ENCODE data around the gene NR2F1.

NR2F1 gene

GRCh38 chr5:93577854-93578812, 4.9 kb upstream of the NR2F1 start:
- DNase-seq (ENCODE audit: low spot score), result no peak

DNA sequence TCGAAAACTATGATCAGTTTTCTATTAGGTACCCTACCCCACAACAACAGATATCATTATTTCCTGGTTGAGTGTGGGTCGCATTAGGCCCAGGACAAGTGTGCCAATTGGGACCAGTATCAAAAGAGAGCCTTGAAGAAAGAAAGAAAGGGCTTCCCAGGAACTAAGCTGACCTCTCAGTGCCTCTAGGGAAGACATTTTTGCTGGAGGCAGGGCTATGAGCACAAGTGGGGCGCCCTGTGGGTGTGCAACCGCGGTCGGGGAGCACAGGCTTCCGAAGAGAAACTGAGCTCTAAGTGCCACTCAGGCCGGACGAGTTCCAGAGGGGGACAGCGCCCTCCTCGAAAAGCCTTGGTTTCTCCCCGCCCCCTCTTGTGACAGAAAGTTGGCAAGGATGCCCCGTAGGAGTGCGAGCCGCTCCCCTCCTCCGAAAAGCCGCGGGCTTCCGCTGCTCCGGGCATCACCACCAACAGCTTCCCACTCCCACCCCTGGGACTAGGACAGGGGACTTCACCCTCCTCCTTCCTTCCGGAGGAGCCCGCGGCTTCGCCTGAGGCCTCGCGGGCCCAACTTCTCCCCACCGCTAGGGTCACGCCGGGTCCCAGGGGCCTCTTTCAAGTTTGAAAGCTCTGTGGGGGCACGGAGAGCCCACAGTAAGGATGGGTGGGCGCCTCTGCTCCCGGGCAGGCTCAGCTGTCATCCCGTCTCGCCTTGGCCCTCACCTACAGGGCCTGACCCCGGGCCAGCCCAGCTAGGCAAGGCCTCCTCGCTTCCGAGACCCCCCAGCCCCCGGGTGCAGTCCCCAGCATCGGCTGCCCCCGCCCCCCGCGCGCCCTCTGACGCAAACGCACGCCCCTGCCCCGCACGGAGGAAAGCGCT, 4.0 kb upstream of the NR2F1 start:
- DNase-seq (ENCODE audit: low spot score), result no peak

DNA sequence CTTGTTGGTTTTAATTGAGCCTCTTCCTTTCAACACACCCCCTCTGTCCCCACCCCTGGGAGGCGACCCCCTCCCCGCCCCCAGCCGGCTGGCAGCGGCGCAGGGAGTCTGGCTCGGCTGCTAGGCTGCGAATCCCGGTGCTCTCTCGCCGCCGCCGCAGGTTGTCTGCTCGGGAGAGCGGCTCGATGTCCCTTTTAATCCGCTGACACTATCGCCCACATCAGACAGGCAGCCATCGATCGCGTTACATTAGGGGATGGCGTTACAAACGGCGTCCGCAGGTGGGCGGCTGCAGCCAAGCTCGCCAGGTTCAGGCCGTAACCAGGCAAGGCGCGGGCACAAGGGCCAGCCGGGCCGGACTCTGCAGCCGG, 3.3 kb upstream of the NR2F1 start:
- peak; percentile 56 for DNase-seq (ENCODE audit: low spot score)

- DNase-seq (ENCODE audit: low spot score), result peak; percentile 50
Measured at GRCh38 chr5:93580063-93580926, 2.7 kb upstream of the NR2F1 start.

DNA sequence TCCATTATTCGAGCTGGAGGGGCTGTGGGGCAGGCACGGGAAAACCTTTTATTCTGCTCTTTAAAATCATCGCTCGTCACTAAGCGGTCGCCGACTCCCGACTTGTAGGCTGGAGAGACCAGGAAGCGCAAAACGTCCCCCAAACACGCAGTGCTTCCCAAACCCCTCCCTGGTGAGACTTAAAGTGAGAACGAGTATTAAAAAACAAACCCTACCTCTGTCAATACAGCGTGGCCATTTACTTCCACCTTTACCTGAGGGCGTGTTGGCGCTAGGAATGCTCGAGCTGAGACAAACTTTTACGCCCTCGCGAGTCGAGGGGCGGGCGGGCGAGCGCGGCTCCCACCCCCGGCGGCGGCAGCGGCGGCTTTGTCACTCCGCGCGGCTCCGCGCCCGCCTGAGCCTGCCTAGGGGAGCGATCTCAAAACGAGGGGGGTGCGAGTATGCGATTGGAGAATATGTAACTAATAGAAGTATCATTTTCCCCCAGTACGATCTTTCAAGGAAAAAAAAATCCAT, 2.0 kb upstream of the NR2F1 start, which contains the start of gene NR2F1-AS1:
NR2F1-AS1 (minus strand) TSS at position 293 of the 519 bp plus-strand sequence.
- peak; percentile 55 for DNase-seq (ENCODE audit: low spot score)

DNA sequence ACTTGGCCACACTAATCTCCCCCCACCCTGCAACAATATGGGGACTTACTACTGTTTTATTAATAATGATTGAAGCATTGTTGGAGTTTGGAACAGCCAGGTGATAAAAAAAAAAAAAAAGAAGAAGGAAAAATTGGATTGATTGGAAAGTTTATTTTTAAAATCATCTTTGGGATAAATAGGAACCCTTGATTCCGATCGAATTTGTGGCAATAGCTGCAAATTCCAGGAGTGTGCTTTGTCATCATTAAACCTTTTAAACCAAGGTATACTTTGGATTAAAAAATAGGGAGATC, 907 bp upstream of the NR2F1 start:
- no peak for DNase-seq (ENCODE audit: low spot score)

DNA sequence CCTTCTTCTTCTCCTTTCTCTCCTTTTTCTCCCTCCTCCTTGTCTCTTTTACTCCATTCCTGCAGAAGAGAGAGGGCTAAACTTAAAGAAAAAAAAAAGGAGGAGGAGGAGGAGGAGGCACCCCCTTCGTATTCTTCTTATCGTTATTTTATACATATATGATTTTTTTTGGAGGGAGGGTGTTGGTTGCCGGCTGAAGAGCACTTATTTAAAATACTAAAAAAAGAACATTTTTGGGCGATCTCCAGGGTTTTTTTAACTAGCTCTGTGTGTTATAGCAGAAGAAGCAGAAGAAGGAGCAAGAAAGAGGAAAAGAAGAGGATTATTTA, 381 bp downstream of the NR2F1 start:
- DNase-seq (ENCODE audit: low spot score), result no peak

GRCh38 chr5:93583768-93584595, 960 bp downstream of the NR2F1 start:
- DNase-seq (ENCODE audit: low spot score), result peak; percentile 75

- peak; percentile 67 for DNase-seq (ENCODE audit: low spot score)
Measured at GRCh38 chr5:93584596-93585040, 1.6 kb downstream of the NR2F1 start.

GRCh38 chr5:93585041-93585766, 2.2 kb downstream of the NR2F1 start:
- peak; percentile 65 for DNase-seq (ENCODE audit: low spot score)

GRCh38 chr5:93585767-93586385, 2.9 kb downstream of the NR2F1 start:
- DNase-seq (ENCODE audit: low spot score), result no peak

- DNase-seq (ENCODE audit: low spot score), result no peak
Measured at GRCh38 chr5:93586736-93587596, 3.9 kb downstream of the NR2F1 start.

GRCh38 chr5:93587597-93588351, 4.8 kb downstream of the NR2F1 start:
- no peak for DNase-seq (ENCODE audit: low spot score)

- no peak for DNase-seq (ENCODE audit: low spot score)
Measured at GRCh38 chr5:93588352-93589151, 5.5 kb downstream of the NR2F1 start.

- no peak for DNase-seq (ENCODE audit: low spot score)
Measured at GRCh38 chr5:93589152-93589828, 6.3 kb downstream of the NR2F1 start.

GRCh38 chr5:93589829-93590215, 6.8 kb downstream of the NR2F1 start:
- DNase-seq (ENCODE audit: low spot score), result no peak

DNA sequence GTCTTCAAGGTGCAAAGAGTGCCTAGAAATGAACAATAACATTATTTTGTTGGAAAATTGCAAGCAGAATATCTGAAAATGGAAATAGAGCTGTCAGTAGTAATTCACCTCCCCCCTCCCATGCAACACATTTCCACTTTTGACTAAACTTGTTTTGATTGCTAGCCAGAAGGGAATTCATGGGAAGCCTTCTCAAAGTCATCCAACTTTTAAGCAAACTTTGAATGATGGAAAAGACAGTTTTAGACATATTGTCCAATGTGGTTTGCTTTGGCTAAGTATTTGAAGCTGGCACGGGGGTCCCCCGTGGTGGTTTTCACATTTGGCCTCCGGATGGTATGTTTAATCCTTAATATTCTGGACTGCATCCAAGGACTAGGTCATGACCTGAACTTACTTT, 7.5 kb downstream of the NR2F1 start:
- no peak for DNase-seq (ENCODE audit: low spot score)
